HG03139 (cell line): ENCODE measurements around the gene HEG1.
A peak's percentile ranks its signal among the peaks of the same experiment; 100 is the strongest.
"Not testable (repeated sequence)": the region's sequence is repeated elsewhere in the genome, so short reads cannot be mapped to it uniquely, and the experiment has no call there.

Experiments used
- ATAC-seq: cut with Tn5 transposase; IDR thresholded peaks from one replicate; pipeline ENCODE4 v1.9.1; 2021; ENCODE audit not compliant: unreplicated experiment

Gene HEG1

DNA sequence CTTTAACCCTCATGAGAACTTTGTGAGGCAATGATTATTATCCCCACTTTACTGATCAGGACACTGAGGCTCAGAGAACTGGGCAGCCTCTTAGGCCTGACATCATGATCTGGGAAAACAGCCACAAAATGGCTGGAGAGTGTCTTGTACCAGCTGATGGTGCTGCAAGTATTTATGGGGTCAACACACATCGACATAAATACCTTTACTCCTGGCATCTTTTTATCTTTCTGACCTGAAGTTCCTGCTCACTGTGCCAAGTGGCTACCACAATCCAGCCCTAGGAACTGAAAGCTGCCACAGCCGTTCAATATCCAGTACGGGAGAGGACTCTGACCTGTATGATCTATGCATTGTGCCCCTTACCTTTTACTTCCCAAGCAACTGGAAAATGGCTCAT lies 92.0 kb downstream of the HEG1 start:
- ATAC-seq: no peak

DNA sequence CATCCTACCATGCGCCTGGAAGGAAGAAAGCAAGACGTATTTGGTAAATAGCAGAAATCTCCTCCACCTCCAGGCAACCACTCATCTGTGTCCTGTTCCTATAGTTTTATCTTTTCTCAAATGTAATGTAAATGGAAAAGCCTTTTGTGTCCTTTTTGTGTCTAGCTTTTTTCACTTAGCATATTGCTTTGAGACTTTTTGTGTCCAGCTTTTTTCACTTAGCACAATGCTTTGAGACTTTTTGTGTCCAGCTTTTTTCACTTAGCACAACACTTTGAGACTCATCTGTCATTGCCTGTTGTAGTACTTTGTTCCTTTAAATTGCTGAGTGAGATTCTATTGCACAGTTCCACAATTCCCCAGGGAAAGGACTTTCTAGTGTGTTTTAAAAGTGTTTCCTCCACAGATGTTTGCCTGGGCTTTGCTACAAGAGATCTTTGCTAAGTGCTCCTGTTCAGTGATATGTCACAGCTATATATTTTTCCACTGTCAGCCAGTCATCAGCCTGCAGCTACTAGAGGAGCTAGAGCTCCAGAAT lies 93.3 kb downstream of the HEG1 start:
- ATAC-seq: no peak

DNA sequence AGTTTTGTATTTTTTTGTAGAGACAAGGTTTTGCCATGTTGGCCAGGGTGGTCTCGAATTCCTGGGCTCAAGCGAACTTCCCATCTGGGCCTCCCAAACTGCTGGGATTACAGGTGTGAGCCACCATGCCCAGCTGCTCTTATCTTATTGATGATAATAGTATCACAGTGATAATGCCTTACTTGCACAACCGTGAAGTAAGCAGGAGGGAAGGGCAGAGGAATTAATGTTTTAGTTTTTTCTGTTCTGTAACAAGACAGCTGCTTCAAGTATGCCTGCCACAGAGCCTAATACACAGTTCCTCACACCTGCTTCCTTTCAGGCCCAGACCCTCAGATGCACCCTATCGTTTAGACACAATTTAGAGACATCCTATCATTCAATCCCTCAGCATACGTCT lies 95.1 kb downstream of the HEG1 start:
- ATAC-seq: no peak

DNA sequence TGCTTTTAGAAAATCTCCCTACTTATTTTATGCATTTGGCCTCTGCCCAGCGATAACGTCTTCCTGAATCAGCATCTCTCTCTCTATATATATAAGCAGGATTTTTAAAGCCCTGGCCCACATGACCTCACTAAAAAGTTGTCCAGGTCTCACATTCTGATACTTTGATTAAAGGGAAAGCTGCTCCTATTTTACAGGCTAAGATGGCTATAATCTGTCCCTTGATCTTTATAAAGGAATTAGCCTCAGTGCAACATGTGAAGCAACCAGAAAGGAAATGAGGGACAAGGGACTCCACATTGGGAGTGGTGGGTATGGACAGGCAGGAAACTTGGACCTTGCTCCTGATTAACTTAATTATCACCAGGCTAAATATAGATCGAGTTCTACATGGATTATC lies 95.7 kb downstream of the HEG1 start:
- ATAC-seq: no peak

DNA sequence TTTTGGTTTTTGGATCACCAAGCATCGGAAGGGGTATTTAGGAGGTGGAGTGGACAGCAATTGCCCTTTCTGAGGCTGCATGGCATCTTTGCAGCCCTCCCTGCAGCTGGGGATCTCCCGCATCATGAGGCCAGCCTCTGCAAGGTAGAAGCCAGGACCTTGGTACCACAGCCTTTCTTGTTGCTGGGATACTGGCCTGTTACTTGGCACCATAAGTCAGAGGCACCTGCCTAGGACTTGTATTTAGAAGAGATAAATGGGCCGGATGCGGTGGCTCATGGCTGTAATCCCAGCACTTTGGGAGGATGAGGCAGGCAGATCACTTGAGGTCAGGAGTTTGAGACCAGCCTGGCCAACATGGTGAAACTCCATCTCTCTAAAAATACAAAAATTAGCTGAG lies 97.8 kb downstream of the HEG1 start:
- ATAC-seq: not testable (repeated sequence)

DNA sequence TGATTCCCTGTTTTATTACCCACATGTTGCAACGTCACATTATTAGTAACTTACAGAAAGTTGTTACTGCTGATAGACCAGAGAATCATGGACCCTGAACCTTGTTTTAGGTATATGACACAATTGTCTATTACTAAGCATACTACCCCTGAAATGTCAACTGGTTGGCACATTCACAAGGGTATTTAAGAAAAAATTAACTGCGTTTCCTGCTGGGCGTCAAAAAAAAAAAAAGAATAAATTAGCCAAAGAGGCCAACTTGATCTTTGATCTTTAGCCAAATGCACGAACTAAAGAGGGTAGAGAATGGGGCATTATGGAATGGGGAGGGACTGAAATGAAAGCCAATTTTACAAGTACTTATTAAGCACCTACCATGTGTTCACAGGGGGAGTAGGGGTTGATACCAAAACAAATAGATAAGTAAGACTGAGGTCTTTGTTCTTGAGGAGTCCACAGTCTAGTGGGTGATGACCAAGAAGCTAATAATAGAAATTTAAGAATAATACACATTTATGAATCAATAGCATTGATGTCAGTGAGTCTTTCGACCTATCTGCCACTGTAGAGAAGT lies 103.4 kb downstream of the HEG1 start:
- no peak for ATAC-seq

DNA sequence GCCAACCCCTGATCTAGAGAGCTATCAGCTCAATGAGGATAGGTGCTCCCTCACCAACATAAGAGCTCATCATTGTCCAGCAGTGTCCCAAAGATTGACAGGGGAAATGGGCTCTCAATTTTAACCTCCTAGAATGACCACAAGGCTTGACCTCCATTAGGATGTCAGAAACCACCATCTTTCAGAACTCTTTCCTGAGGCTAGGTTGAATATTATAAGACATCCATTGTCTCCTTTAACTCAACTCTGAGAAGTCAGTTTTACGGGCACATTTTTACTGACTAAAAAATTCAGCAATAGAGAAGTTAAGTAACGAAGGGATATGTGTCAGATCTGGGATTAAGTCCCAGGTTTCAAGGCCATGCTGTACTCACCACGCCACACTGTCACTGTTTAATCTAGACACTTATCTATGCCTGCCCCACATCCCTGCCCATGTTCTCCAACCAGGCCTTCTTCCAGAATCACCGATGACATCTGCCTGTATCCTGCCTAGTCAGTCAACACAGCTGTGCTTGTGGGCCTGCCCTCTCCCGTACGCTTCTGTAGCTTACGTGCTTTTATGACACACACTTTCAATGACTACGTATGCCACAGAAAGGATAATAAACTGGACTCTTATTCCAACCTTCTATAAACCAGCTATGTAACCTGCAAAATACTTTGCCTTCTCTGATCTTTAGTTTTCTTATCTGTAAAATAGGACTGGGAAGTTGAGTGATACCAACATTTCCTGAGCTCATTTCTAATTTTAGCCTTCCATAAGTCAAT lies 104.1 kb downstream of the HEG1 start:
- no peak for ATAC-seq

DNA sequence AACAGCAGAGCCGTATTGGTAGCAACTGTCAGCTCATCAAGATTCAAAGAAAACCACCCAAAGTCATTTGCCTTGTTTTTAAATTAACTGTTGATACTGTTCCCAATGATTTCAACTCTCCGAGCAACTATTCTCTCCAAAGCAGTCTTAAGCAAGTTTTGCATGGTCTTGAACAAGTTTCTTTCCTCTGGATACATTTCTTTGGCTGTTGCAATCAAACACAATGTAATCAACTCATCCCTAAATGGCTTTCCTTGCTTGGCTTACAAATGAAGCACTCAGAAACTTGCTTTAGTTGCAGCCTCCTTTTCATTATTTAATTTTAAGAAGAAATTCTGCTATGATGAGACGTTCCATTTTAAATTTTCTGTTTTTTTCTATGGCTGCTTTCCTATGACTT lies 105.8 kb downstream of the HEG1 start:
- ATAC-seq: no peak

DNA sequence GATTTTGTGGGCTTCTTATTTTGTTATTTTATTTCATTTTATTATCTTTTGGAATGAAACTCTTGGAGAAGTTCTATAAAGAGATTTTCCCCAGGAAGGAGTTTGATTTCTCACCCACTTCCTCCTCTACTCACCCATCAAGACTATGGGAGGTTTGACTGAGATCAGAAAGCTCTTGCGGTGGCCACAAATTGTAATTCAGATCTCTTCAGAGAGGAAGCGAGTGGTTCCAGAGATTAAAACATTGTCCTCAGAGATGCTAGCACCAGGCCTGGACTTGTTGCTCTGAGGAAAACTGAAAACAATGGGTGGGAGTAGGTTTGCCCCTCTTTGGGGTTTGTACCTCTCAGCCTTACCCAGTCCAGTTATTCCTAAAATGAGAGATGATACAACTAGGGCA lies 113.2 kb downstream of the HEG1 start:
- no peak for ATAC-seq

DNA sequence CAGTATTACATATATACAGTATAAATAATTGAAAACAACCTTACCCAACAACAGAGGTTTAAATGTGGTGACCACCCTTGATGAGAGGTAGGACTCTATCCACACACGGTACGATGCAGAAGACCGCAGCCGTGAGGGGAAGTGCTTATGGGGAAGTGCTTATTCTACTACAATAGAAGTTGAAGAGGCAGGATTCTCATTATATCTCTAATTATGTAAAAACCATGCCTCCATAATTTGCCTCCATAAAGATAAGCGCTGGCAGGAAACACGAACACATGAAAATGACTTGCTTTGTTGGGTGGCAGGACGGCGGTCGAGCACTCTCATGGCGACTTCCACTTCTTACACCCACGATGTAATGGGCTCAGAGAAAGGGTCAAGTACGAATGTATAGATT lies 114.0 kb downstream of the HEG1 start:
- no peak for ATAC-seq

DNA sequence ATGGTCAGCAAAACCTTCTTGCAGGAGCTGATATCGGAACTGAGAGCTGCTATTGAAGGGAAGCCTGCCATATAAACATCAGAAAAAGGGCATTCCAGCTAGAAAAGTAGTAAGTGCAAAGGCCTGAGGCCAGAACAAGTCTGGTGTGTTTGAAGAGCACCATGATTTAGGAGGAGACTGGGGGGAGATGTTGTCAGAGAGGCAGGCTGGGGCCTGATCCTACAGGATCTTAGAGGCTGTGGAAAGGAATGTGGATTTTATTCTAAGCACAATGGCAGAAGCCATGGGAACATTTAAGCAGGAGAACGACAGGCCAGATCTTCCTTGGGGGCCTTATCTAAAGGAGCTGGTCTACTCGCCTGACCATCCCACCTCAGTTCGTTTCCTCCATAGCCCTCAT lies 116.1 kb downstream of the HEG1 start:
- no peak for ATAC-seq

DNA sequence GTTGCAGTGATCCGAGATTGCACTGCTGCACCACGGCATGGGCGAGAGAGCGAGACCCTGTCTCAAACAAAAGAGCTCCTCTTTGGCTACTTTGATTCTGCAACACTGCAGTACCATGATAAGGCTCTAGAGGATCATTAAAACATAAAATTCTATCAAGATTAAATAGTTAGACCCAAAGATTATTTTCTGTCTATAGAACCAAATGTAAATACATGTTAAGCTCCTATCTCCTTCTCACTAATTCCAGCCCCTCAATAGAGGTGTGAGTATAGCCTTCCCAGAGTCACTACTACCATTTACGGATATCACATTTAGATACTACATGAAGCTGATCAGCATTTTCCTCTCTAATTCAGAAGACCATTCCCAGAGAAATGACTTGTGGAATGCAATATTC lies 116.9 kb downstream of the HEG1 start:
- no peak for ATAC-seq

DNA sequence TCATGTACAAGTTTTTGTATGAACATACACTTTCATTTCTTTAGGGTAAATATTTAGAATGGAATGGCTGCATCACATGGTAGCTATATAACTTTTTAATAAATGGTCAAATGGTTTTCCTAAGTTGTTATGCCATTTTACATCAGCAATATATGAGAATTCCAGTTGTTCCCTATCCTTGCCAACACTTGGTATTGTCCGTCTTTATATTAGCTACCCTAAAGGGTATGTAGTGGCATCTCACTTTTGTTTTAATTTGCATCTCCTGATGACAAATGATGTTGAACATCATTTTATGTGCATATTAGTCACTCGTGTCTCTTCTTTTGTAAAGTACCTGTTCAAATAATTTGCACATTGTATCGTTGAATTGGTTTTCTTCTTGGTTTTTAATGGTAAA lies 118.7 kb downstream of the HEG1 start:
- no peak for ATAC-seq

DNA sequence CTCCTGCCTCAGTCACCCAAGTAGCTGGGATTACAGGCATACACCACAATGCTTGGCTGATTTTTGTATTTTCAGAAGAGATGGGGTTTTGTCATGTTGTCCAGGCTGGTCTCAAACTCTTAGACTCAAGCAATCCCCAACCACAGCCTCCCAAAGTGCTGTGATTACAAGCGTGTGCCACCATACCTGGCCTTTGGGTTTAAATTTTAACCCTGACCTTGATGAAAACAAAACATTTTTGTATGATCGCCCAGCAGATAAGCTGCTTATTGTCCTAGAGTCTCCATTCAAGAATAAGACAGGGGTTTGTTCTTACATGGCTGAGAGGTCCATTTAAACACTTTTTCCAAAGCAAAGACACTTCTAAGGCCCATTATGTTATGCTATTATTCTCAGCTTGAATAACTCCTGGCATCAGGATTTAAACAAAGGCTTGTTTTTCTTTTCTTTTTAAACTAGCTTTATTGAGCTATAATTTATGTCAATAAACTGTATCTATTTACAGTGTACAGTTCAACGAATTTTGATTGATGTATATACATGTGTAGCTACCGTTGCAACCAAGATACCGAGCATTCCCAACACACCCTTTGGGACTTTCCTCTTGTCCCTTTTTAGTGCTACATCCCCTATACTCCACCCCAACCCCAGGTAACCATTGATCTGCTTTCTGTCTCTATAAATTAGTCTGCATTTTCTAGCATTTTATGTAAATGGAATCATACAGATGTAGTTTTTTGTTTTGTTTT lies 119.8 kb downstream of the HEG1 start:
- ATAC-seq: no peak

DNA sequence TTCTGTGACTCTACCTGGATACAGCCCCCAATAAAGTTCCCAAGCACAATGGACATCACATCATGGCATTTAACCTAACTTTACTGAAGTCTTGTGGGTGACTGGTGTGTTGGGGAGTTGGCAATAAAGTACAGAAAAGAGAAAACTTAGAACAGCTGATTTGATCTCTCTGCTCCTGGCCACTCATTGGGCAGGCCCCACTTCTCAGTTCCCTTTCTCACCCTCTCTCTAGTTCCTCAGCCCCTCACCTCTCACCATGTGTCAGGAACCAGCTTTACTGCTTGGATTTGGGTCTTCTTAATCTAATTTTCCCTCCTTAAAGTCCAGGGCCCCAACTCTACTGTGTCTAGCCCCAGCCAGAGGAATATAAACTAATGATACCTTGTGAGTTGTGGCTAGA lies 120.5 kb downstream of the HEG1 start:
- ATAC-seq: no peak

DNA sequence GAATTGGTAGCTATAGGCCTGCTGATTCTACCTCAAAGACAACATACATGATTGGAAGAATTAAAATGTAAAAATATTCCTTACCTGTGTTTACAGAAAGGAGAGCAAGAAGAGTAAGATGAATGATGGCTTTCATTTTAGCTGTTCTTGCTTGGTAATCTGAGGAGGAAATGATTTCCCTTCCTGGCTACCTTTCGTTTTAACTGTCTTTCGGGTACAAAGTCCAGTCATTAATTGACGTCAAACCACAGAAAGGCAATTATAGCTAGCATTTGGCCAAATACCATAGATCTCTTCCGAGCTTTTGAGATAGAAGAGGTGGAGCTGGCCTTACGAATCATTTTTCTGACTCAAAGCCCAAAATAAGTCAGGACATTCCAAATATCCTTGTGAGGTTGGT lies 121.2 kb downstream of the HEG1 start, which contains the start of gene MUC13:
MUC13 (minus strand) TSS at position 175 of the 400 bp plus-strand sequence; CDS start at position 136, 39 bp downstream.
- ATAC-seq: no peak

DNA sequence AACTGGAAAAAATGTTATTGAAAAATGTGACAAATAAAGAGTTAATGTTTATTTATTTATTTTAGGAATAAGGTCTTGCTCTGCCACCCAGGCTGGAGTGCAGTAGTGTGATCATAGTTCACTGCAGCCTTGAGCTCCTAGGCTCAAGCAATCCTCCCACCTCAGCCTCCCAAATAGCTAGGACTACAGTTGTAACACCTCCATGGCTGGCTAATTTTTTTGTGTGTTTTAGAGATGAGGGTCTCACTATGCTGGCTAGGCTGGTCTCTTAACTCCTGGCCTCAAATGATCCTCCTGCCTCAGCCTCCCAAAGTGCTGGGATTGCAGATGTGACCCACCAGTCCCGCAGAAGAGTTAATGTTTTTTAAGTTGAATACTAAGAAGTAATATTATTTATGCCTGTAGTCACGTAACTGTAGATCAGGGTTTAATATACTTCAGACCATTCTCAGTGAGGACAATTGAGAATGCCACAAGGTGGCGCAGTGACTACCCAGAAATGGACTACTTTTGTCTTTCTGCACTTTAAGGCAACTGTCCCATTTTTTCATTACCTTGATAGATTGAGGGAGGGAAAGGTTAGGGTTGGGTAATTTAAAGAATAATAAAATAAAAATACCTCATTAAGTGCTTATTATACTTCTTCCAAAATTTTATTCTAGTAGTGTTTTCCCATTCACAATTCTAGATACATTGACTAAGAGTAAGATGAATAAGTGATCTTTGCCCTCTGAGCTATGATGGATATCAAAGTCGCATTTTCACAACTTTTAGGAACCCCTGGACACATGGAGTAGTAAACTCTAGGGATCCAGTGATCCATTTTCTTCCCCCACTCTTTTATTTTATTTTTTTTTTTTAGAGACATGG lies 127.2 kb downstream of the HEG1 start:
- ATAC-seq: no peak

DNA sequence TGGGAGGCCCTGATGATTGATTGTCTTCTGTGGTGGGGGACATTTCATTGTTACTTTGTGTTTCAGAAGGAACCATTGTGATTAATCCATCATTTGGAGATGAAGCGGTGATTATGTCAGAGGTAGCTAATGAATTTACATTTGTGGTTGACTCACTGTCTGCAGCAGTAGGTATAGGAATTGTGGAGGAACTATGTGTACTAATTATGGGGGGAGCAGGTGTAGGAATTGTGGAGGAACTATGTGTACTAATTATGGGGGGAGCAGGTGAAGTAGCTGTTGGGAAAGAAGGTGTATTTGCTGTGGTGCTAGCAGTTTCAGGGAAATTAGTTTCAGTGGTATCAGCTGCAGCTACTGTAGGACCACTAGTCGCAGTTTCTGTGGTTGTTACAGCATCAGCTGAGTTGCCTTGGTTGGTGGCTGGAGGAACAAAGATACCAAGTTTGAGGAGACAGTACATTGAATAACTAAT lies 128.2 kb downstream of the HEG1 start:
- ATAC-seq: peak; percentile 71

DNA sequence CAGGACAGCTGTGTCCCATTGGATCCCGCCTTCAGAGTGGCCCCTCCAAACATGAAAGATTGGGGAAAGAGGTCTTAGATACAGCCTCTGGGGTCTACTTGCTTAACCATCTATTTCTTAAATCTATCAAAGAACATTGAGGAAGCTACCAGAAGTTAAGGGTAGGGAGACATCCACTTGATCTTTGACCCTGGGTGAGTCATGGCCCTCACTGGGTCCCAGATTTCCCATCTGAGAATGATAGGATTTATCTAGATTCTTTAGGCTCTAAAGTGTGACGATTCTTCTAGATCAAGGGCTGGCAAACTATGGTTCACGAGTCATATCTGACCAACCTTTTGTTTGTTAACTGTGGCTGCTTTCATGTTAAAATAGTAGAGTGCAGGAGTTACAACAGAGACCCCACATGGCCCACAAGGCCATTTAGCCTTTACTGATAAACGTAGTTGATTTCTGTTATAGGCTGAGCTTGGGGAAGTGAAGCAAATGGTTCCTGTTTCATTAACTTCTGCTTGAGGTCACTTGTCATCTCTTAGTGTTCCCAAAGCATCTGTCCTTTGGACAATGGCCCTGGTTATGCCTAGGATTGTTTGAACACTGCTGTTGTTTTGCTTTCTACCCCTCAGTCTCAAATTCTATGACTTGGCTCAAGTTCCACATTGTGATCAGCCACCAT lies 129.2 kb downstream of the HEG1 start:
- no peak for ATAC-seq

DNA sequence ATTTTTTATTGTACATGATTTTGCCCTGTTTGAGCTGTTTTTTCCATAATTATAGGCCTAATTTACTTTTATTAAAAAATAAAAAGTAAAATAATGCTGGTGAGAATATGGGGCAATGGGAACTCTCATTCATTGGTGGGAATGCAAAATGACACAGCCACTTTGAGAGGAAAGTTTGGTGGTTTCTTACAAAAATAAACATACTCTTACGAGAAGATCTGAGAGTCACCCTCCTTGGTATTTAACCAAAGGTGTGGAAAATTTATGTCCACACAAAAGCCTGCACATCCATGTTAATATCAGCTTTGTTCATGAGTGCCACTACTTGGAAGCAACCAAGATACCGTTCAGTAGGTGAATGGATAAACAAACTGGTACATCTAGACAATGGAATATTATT lies 131.1 kb downstream of the HEG1 start:
- ATAC-seq: no peak
